Upper lobe of left lung (tissue), 4 donors: ENCODE measurements around the gene ALKBH4.

Experiments used
- EP300 ChIP-seq, 4 donors: sonication (generic); formaldehyde crosslinking; IDR thresholded peaks; one replicate each; pipeline ENCODE4 v1.5.1; 2017; ENCODE audit warnings: antibody characterized with exemption in 4 of 4, control low read depth in 2 of 4
- POLR2A ChIP-seq, 4 donors: fragments of 450-650 bp; IDR thresholded peaks; one replicate each; pipeline ENCODE4 v1.5.1; 2016 to 2017; ENCODE audit warnings: antibody characterized with exemption in 4 of 4, mild to moderate bottlenecking in 2 of 4
- POLR2AphosphoS5 ChIP-seq, 2 donors: sonication (generic); formaldehyde crosslinking; IDR thresholded peaks; one replicate each; pipeline ENCODE4 v1.5.1; 2017; ENCODE audit warnings: antibody characterized with exemption in 2 of 2
- TF ChIP-seq, protein P1 (sequence below), 6 experiments: fragments of 450-650 bp in 4 of 6; fragments of 200-600 bp in 2 of 6; sonication (generic) in 2 of 6; IDR thresholded peaks; one replicate each; pipeline ENCODE4 v1.5.1; 2016 to 2019; ENCODE audit warnings: antibody characterized with exemption in 6 of 6

DNA sequence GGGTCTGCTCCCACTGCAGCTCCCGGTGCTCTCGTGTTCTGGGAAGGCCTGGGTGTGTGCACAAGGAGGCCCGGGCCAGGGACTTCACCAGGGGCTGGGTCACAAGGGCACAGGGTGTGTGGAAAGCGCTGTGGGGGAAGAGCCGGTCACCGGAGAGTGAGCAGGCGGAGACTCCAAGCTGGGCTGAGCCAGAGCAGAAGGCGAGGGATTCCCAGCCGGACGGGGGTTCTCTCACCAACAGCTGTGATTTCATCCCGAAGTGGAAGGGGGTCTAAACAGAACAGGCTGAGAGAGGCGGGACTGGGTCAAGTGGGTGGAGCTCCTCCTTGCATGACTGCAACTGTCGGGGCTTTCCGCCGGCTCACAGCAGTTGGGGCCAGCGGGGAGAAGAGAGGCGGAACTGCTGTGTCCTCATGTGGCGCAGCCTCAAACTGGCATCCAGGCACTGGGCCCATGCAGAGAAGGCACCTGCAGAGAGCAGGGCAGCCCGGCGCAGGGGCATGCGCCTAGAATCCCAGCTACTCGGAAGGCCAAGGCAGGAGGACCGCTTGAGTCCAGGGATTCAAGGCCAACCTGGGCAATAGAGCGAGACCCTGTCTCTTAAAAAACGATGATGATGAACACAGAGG, 38.9 kb downstream of the ALKBH4 start:
- TF ChIP-seq, protein P1, sequence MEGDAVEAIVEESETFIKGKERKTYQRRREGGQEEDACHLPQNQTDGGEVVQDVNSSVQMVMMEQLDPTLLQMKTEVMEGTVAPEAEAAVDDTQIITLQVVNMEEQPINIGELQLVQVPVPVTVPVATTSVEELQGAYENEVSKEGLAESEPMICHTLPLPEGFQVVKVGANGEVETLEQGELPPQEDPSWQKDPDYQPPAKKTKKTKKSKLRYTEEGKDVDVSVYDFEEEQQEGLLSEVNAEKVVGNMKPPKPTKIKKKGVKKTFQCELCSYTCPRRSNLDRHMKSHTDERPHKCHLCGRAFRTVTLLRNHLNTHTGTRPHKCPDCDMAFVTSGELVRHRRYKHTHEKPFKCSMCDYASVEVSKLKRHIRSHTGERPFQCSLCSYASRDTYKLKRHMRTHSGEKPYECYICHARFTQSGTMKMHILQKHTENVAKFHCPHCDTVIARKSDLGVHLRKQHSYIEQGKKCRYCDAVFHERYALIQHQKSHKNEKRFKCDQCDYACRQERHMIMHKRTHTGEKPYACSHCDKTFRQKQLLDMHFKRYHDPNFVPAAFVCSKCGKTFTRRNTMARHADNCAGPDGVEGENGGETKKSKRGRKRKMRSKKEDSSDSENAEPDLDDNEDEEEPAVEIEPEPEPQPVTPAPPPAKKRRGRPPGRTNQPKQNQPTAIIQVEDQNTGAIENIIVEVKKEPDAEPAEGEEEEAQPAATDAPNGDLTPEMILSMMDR (IDR thresholded peaks at IDR 0.05) = no peak
- TF ChIP-seq POLR2AphosphoS5 (IDR thresholded peaks at IDR 0.05) = peak; percentile 36 to 43
- TF ChIP-seq EP300 (IDR thresholded peaks at IDR 0.05) = no peak
- TF ChIP-seq POLR2A (IDR thresholded peaks at IDR 0.05) = peak in 1 of 4 donors; percentile 75
